ENCODE data around the gene OR10H5. TPM values are rescaled to one million over a fixed set of nuclear protein-coding genes. Genes with fewer than 3 reads are reported as not detected.
A peak's percentile ranks its signal among the peaks of the same experiment; 100 is the strongest.
"Not testable (repeated sequence)": the region's sequence is repeated elsewhere in the genome, so short reads cannot be mapped to it uniquely, and the experiment has no call there.

OR10H5 gene
- total and polyA plus RNA-seq, 10 of the 15 experiments (the other 5 are each of a cell fraction or from before 2014, with no cell fraction given): not detected

GRCh38 chr19:15794279-15794678, 6.8 kb downstream of the OR10H5 start:
- H3K4me3 ChIP-seq; SMC1A ChIA-PET (ENCODE audit: uncharacterized antibody, unreplicated experiment); DNase-seq (ENCODE audit: low read depth, low spot score); H3K27ac ChIP-seq (ENCODE audit: control insufficient read depth, insufficient read depth); ATAC-seq; H2AFZ ChIP-seq (ENCODE audit: control insufficient read depth, low read depth, low read length); H3K9me3 ChIP-seq (replicated peaks; ENCODE audit: control insufficient read depth, insufficient read depth, low read length); H3K36me3 ChIP-seq (ENCODE audit: control insufficient read depth in 2 of 2, insufficient read depth in 2 of 2, low read length in 1 of 2); RAD21 ChIA-PET (ENCODE audit: unreplicated experiment); in situ Hi-C loops (cut with MboI); H3K27me3 ChIP-seq (replicated peaks in 1 of 2; ENCODE audit: control insufficient read depth in 2 of 2, insufficient read depth in 2 of 2, low read length in 1 of 2); FAIRE-seq; H4K20me1 ChIP-seq (ENCODE audit: control insufficient read depth, insufficient read depth); POLR2A ChIA-PET; H3K4me2 ChIP-seq (ENCODE audit: control insufficient read depth, insufficient read depth); H3K9ac ChIP-seq (ENCODE audit: control insufficient read depth, insufficient read depth, low read length); CTCF ChIA-PET; H3K79me2 ChIP-seq (ENCODE audit: control insufficient read depth, insufficient read depth, low read length); BruUV-seq (replicated peaks); intact Hi-C loops (cut with micrococcal nuclease; ENCODE audit: unreplicated experiment); H3K4me1 ChIP-seq (ENCODE audit: control insufficient read depth, insufficient read depth, low read length): not testable (repeated sequence)
- 72% methylated on average over 15 of the region's 18 CpGs for WGBS (ENCODE audit: insufficient coverage, insufficient replicate concordance, low lambda C conversion rate, missing lambda C conversion rate)

DNA sequence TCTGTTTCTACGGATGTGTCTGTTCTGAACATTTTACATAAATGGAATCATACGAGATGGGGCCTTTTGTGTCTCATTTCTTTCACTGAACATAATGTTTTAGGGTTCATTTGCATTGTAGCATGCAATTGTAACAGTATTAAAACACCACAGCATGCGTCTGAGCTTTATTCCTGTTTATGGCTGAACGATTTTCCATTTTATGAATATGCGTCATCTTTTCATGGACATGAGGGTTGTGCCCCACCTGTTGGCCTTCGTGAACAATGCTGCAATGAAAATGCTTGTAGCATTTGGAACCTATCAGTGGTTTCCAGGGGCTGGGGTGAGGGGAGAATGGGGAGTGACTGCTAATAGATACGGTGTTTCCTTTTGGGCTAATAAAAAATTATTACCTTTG, 22.9 kb downstream of the OR10H5 start:
- 10% methylated on average over 7 of the region's 7 CpGs for WGBS (ENCODE audit: insufficient coverage, insufficient replicate concordance, low lambda C conversion rate, missing lambda C conversion rate)
- in situ Hi-C loops (cut with MboI): no loop called here
- no peak for TF ChIP-seq MTA3 (IDR thresholded peaks at IDR 0.05; ENCODE audit: borderline replicate concordance, low read length)
- TF ChIP-seq, protein P1, sequence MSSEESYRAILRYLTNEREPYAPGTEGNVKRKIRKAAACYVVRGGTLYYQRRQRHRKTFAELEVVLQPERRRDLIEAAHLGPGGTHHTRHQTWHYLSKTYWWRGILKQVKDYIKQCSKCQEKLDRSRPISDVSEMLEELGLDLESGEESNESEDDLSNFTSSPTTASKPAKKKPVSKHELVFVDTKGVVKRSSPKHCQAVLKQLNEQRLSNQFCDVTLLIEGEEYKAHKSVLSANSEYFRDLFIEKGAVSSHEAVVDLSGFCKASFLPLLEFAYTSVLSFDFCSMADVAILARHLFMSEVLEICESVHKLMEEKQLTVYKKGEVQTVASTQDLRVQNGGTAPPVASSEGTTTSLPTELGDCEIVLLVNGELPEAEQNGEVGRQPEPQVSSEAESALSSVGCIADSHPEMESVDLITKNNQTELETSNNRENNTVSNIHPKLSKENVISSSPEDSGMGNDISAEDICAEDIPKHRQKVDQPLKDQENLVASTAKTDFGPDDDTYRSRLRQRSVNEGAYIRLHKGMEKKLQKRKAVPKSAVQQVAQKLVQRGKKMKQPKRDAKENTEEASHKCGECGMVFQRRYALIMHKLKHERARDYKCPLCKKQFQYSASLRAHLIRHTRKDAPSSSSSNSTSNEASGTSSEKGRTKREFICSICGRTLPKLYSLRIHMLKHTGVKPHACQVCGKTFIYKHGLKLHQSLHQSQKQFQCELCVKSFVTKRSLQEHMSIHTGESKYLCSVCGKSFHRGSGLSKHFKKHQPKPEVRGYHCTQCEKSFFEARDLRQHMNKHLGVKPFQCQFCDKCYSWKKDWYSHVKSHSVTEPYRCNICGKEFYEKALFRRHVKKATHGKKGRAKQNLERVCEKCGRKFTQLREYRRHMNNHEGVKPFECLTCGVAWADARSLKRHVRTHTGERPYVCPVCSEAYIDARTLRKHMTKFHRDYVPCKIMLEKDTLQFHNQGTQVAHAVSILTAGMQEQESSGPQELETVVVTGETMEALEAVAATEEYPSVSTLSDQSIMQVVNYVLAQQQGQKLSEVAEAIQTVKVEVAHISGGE (CRISPR knock-in tag; IDR thresholded peaks at IDR 0.05): no peak
- TF ChIP-seq, protein P2, sequence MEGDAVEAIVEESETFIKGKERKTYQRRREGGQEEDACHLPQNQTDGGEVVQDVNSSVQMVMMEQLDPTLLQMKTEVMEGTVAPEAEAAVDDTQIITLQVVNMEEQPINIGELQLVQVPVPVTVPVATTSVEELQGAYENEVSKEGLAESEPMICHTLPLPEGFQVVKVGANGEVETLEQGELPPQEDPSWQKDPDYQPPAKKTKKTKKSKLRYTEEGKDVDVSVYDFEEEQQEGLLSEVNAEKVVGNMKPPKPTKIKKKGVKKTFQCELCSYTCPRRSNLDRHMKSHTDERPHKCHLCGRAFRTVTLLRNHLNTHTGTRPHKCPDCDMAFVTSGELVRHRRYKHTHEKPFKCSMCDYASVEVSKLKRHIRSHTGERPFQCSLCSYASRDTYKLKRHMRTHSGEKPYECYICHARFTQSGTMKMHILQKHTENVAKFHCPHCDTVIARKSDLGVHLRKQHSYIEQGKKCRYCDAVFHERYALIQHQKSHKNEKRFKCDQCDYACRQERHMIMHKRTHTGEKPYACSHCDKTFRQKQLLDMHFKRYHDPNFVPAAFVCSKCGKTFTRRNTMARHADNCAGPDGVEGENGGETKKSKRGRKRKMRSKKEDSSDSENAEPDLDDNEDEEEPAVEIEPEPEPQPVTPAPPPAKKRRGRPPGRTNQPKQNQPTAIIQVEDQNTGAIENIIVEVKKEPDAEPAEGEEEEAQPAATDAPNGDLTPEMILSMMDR (IDR thresholded peaks at IDR 0.05 in 2 of 3, conservative IDR thresholded peaks at IDR 0.05 in 1 of 3; ENCODE audit: control insufficient read depth in 2 of 3, extremely low read depth in 1 of 3, insufficient read depth in 1 of 3, low read depth in 3 of 3, low read length in 3 of 3): 0 out of 6 replicates have a peak, but pooled peaks of 1 of the 3 experiments have one; percentile 0
- TF ChIP-seq MEF2A (IDR thresholded peaks at IDR 0.05; ENCODE audit: insufficient read depth, low read depth, low read length): no peak
- no peak for TF ChIP-seq RUNX3 (IDR thresholded peaks at IDR 0.05; ENCODE audit: low read length)
- TF ChIP-seq RAD21 (IDR thresholded peaks at IDR 0.05; ENCODE audit: insufficient read depth, low read depth, low read length): 0 out of 2 replicates have a peak, but pooled peaks have one; percentile 10
- no peak for TF ChIP-seq SIX5 (IDR thresholded peaks at IDR 0.05; ENCODE audit: low read depth, low read length, severe bottlenecking)
- no peak for TF ChIP-seq KLF5 (IDR thresholded peaks at IDR 0.05; ENCODE audit: partially characterized antibody)

More for the DNA sequence above, 22.9 kb downstream of the OR10H5 start:
- Histone ChIP-seq H3K4me1 (ENCODE audit: control insufficient read depth, insufficient read depth, low read length) (no peaks in the 10 kb centered on the region), H3K27me3 (replicated peaks in 1 of 2; ENCODE audit: control insufficient read depth in 2 of 2, insufficient read depth in 2 of 2, low read length in 1 of 2) (no peaks in the 10 kb centered on the region; a peak in 1 of 4 replicates), H3K9me3 (replicated peaks; ENCODE audit: control insufficient read depth, insufficient read depth, low read length) (no peaks in the 10 kb centered on the region), H3K9ac (ENCODE audit: control insufficient read depth, insufficient read depth, low read length) (no peak overlapping the region), H3K79me2 (ENCODE audit: control insufficient read depth, insufficient read depth, low read length) (no peaks in the 10 kb centered on the region), H3K4me3 (no peak overlapping the region), H3K27ac (ENCODE audit: control insufficient read depth, insufficient read depth) (no peak overlapping the region), H2AFZ (ENCODE audit: control insufficient read depth, low read depth, low read length) (no peak overlapping the region), H3K4me2 (ENCODE audit: control insufficient read depth, insufficient read depth) (no peak overlapping the region), H3K36me3 (ENCODE audit: control insufficient read depth in 2 of 2, insufficient read depth in 2 of 2, low read length in 1 of 2) (no peaks in the 10 kb centered on the region), H4K20me1 (ENCODE audit: control insufficient read depth, insufficient read depth) (no peaks in the 10 kb centered on the region)
- ChIA-PET RAD21 (ENCODE audit: unreplicated experiment) (no interaction called here), CTCF (interaction anchor here (0.6 kb wide), 1 partner anchor 18 kb away, joined by 3 read pairs; no protein-coding TSS in a partner anchor), POLR2A (no interaction called here), SMC1A (ENCODE audit: uncharacterized antibody, unreplicated experiment) (no interaction called here)
- BruUV-seq (replicated peaks): no TSS peak
- no peak for ATAC-seq
- FAIRE-seq: no peak
- intact Hi-C loops (cut with micrococcal nuclease; ENCODE audit: unreplicated experiment): no loop called here
- DNase-seq (ENCODE audit: low read depth, low spot score): no peak
